Panc1 (cell line): ENCODE results near the gene ZDHHC13. TPM values are rescaled to one million over a fixed set of nuclear protein-coding genes. Genes with fewer than 3 reads are reported as not detected.

Experiments
- ATAC-seq: fragments of 200-7000 bp; cut with Tn5 transposase; 2 replicates; pipeline ENCODE4 v1.9.1; 2020; ENCODE audit warnings: mild to moderate bottlenecking, moderate library complexity
- BruUV-seq: library from RNA; stranded (reverse); fragments of 400-500 nt; replicated peaks from 2 replicates; lab custom pipeline; 2021; lab: Mats Ljungman, UMichigan
- CTCF ChIA-PET: fragments of 300-600 bp; sonication (Branson Sonifier 250); formaldehyde crosslinking; loops from one replicate; lab custom pipeline; 2022; ENCODE audit warnings: antibody characterized with exemption; lab: Charles Lee
- POLR2A ChIA-PET: fragments of 300-600 bp; sonication (Branson Sonifier 250); formaldehyde crosslinking; loops from one replicate; lab custom pipeline; 2022; ENCODE audit warnings: antibody characterized with exemption; lab: Charles Lee
- DNase-seq: peaks from one replicate; pipeline ENCODE4 v3.0.0-alpha.2; 2010; ENCODE audit warnings: low read depth, low spot score
- H3K27ac ChIP-seq: 2 replicates; pipeline ENCODE4 v1.5.1; 2011; ENCODE audit warnings: mild to moderate bottlenecking, low read length, inconsistent platforms
- H3K27me3 ChIP-seq: fragments of 200-500 bp; sonication (Bioruptor generic); 2 replicates; pipeline ENCODE4 v1.6.0; 2014; ENCODE audit warnings: low read length, inconsistent platforms; ENCODE audit not compliant: control insufficient read depth, insufficient read depth
- H3K36me3 ChIP-seq: fragments of 200-500 bp; sonication (Bioruptor generic); 2 replicates; pipeline ENCODE4 v1.5.1; 2014; ENCODE audit warnings: inconsistent platforms, mild to moderate bottlenecking, low read length, moderate library complexity; ENCODE audit not compliant: control insufficient read depth, insufficient read depth
- H3K4me1 ChIP-seq: 2 replicates; pipeline ENCODE4 v1.5.1; 2011; ENCODE audit warnings: inconsistent platforms, mild to moderate bottlenecking, low read length, moderate library complexity; ENCODE audit not compliant: control insufficient read depth, insufficient read depth
- H3K4me3 ChIP-seq, 2 experiments: 2 replicates each; pipeline ENCODE4 v1.5.1; 2011 to 2012; ENCODE audit warnings: low read depth in 2 of 2, low read length in 2 of 2, mild to moderate bottlenecking in 2 of 2, inconsistent platforms in 1 of 2, moderate library complexity in 1 of 2
- H3K9me3 ChIP-seq: fragments of 200-500 bp; sonication (Bioruptor generic); 2 replicates; pipeline ENCODE4 v1.5.1; 2014; ENCODE audit warnings: low read depth, mild to moderate bottlenecking, inconsistent platforms, low read length, moderate library complexity; ENCODE audit not compliant: control insufficient read depth, insufficient read depth
- POLR2AphosphoS5 ChIP-seq: IDR thresholded peaks from 2 replicates; pipeline ENCODE4 v1.6.1; 2012; ENCODE audit warnings: mild to moderate bottlenecking, low read depth, low read length, moderate library complexity
- SIN3A ChIP-seq: IDR thresholded peaks from 2 replicates; pipeline ENCODE4 v1.6.1; 2012; ENCODE audit warnings: low read depth, mild to moderate bottlenecking, low read length, moderate library complexity, borderline replicate concordance; ENCODE audit not compliant: insufficient read depth
- TCF7L2 ChIP-seq: IDR thresholded peaks from 2 replicates; pipeline ENCODE4 v1.6.1; 2011; ENCODE audit warnings: mild to moderate bottlenecking, low read depth, low read length, inconsistent platforms
- in situ Hi-C: cut with HindIII; loops from 2 replicates; pipeline ENCODE4 v1.10.0; 2016; ENCODE audit warnings: low sequenced_read_pairs, low pct_unique_long_range_greater_than_20kb
- intact Hi-C: fragments of 100-400 bp; cut with micrococcal nuclease; formaldehyde crosslinking; loops from one replicate; pipeline ENCODE4 v1.10.0; 2022; ENCODE audit not compliant: unreplicated experiment
- total RNA-seq: library from RNA; stranded (reverse); gene quantifications from one replicate; pipeline ENCODE4 v1.2.1, GENCODE V29; 2021; ENCODE audit not compliant: unreplicated experiment
- TF ChIP-seq, protein P1 (sequence below), 2 experiments: IDR thresholded peaks; 2 replicates each; pipeline ENCODE4 v1.6.1; 2011 to 2012; ENCODE audit warnings: low read depth in 2 of 2, control low read depth in 1 of 2, low read length in 1 of 2, mild to moderate bottlenecking in 1 of 2, moderate library complexity in 1 of 2; ENCODE audit not compliant: insufficient read depth in 1 of 2
- TF ChIP-seq, protein P2 (sequence below): fragments of 450-650 bp; IDR thresholded peaks from 2 replicates; pipeline ENCODE4 v1.5.1; 2017; ENCODE audit warnings: mild to moderate bottlenecking

Gene ZDHHC13
- total RNA-seq, 1 experiment from 2014 or later: 24.3 TPM

DNA sequence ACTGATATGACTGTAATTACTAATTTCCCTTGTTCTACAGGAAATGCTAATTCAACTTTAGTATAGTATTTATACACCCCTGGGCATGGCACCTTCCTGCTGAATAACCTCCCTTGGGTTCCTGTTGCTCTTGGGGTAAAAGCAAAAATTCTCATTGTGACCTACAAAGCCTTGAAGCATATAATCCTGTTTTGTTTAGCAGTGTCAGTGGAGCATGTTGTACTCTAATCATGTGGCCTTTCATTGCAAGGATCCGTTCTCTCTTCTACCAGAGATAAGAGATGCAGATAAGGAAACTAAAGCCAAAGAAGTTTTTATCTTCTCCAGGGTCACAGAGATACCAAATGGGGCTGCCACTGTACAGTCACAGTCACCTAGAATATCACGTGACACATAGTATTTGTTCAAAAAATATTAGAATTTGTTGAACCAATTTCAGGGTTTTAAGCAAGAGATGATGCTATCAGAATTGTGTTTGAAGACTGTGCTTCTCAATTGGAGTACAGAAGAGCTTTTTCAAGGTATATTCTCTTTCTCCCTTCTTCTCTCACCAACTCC lies 59.7 kb downstream of the ZDHHC13 start:
- TF ChIP-seq, protein P1, sequence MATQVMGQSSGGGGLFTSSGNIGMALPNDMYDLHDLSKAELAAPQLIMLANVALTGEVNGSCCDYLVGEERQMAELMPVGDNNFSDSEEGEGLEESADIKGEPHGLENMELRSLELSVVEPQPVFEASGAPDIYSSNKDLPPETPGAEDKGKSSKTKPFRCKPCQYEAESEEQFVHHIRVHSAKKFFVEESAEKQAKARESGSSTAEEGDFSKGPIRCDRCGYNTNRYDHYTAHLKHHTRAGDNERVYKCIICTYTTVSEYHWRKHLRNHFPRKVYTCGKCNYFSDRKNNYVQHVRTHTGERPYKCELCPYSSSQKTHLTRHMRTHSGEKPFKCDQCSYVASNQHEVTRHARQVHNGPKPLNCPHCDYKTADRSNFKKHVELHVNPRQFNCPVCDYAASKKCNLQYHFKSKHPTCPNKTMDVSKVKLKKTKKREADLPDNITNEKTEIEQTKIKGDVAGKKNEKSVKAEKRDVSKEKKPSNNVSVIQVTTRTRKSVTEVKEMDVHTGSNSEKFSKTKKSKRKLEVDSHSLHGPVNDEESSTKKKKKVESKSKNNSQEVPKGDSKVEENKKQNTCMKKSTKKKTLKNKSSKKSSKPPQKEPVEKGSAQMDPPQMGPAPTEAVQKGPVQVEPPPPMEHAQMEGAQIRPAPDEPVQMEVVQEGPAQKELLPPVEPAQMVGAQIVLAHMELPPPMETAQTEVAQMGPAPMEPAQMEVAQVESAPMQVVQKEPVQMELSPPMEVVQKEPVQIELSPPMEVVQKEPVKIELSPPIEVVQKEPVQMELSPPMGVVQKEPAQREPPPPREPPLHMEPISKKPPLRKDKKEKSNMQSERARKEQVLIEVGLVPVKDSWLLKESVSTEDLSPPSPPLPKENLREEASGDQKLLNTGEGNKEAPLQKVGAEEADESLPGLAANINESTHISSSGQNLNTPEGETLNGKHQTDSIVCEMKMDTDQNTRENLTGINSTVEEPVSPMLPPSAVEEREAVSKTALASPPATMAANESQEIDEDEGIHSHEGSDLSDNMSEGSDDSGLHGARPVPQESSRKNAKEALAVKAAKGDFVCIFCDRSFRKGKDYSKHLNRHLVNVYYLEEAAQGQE (IDR thresholded peaks at IDR 0.05; ENCODE audit: insufficient read depth in 1 of 2, low read depth in 2 of 2, low read length in 1 of 2): no peak
- TF ChIP-seq TCF7L2 (no peak), SIN3A (no peak), POLR2AphosphoS5 (no peak)
- TF ChIP-seq, protein P2, sequence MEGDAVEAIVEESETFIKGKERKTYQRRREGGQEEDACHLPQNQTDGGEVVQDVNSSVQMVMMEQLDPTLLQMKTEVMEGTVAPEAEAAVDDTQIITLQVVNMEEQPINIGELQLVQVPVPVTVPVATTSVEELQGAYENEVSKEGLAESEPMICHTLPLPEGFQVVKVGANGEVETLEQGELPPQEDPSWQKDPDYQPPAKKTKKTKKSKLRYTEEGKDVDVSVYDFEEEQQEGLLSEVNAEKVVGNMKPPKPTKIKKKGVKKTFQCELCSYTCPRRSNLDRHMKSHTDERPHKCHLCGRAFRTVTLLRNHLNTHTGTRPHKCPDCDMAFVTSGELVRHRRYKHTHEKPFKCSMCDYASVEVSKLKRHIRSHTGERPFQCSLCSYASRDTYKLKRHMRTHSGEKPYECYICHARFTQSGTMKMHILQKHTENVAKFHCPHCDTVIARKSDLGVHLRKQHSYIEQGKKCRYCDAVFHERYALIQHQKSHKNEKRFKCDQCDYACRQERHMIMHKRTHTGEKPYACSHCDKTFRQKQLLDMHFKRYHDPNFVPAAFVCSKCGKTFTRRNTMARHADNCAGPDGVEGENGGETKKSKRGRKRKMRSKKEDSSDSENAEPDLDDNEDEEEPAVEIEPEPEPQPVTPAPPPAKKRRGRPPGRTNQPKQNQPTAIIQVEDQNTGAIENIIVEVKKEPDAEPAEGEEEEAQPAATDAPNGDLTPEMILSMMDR: no peak
- in situ Hi-C loops (no loop called here), intact Hi-C loops (no loop called here)
- CTCF ChIA-PET: no interaction called here
- ATAC-seq: no peak
- Histone ChIP-seq H3K4me1 (no peaks in the 10 kb centered on the region), H3K36me3 (0 out of 2 replicates have a peak, but pooled peaks cover 7% of the 10 kb centered on the region), H3K9me3 (no peaks in the 10 kb centered on the region), H3K27ac (no peak overlapping the region), H3K27me3 (no peaks in the 10 kb centered on the region), H3K4me3 (no peak overlapping the region)
- no TSS peak for BruUV-seq
- no peak for DNase-seq
- POLR2A ChIA-PET: no interaction called here

DNA sequence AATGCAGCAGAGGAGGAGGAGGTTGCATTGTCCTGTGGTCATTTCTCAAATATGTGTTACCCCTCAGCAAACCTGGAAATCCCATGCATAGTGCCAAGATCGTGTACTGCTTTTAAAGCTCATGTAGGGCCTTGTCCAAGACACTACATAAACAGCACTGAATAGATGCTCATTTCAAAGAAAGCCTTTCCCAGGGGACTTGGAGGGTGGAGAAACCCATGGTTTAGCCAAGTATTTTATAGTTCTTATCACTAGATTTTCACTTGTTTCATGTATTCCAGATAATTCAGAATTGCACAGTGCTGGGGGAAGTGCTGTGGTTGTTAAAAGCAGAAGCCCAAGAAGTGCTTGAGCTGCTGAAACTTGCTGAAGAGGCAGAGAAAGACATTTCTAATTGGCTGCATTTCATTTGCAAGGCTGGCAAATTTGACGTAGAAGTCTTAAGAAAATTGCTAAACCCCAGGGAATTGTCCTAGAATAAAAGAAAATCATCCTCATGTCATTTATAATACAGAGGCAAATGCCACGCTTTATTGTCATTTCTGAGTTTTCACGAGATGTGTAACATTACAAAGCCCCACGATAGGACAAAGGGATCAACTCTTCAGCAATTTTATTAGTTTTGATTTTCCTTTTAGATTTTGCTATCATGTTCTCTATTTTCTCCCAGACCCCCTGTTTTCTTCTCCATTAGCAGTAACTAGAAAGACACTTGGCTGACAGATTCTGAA lies 64.7 kb downstream of the ZDHHC13 start:
- no TSS peak for BruUV-seq
- in situ Hi-C loops: no loop called here

More for the DNA sequence above, 64.7 kb downstream of the ZDHHC13 start:
- TF ChIP-seq, protein P1 (IDR thresholded peaks at IDR 0.05; ENCODE audit: insufficient read depth in 1 of 2, low read depth in 2 of 2, low read length in 1 of 2): no peak
- Histone ChIP-seq H3K27me3 (no peaks in the 10 kb centered on the region), H3K9me3 (no peaks in the 10 kb centered on the region), H3K4me1 (no peaks in the 10 kb centered on the region), H3K4me3 (no peak overlapping the region), H3K36me3 (0 out of 2 replicates have a peak, but pooled peaks cover under 1% of the 10 kb centered on the region), H3K27ac (no peak overlapping the region)
- no peak for DNase-seq
- CTCF ChIA-PET: no interaction called here
- POLR2A ChIA-PET: no interaction called here
- no peak for ATAC-seq
- intact Hi-C loops: no loop called here
